Activated CD8-positive, alpha-beta memory T cell treated with anti-CD3 and anti-CD28 coated beads for 24 hours (primary cell): Measurements from ENCODE around the gene WDR48.

ENCODE experiments used
- DNase-seq: peaks from one replicate; pipeline ENCODE4 v3.0.0-alpha.2; 2020

The WDR48 gene

DNA sequence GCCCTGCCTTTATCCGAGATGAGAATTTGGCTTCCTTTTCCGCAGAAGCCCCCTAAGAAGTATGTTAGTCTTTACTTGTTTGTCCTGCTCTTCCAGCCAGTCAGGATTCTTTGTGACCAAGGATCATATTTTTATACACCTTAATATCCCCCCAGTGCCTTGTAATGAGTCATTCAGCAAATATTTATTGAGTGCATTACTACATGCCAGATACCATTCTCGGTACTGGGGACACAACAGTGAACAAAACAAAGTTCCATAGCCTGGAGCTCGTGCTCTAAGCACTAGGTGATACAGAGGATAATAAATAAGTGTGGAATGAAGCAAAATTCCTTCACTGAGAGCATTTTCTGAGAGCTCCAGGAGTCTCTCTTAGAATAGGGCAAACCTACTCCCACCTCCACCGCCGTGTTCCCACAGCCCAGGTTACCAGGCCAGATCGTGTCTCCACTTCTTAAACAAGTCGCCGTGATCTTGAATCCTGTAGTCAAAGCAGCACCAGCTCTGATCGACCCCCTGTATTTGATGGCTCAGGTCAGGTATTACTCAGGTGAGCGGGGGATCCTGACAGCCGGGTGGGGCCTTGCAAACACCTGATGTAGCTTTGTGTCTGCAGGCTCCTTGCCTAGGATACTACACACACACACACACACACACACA, 74.2 kb downstream of the WDR48 start:
- no peak for DNase-seq

DNA sequence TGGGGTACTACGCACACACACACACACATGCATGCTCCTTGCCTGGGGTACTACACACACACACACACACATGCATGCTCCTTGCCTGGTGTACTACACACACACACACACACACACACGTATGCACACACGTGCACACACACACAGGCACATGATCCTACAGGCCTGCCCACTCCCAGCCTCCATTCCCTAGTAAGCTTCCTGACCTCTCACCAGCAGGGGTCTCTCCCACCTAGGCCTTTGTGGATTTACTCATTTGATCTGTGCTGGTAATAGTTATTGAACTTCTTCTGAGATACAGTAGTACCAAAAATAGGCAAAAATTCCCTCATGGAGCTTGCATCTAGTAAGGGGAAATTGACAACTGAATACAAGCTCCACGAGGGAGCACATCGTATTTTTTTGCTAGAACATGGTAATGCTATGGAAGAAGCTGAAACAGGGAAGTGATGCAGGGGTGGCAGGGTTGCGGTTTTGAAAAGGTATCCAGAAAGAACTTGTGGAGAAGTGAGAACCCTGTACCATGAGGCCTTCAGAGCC, 74.8 kb downstream of the WDR48 start:
- DNase-seq = no peak

DNA sequence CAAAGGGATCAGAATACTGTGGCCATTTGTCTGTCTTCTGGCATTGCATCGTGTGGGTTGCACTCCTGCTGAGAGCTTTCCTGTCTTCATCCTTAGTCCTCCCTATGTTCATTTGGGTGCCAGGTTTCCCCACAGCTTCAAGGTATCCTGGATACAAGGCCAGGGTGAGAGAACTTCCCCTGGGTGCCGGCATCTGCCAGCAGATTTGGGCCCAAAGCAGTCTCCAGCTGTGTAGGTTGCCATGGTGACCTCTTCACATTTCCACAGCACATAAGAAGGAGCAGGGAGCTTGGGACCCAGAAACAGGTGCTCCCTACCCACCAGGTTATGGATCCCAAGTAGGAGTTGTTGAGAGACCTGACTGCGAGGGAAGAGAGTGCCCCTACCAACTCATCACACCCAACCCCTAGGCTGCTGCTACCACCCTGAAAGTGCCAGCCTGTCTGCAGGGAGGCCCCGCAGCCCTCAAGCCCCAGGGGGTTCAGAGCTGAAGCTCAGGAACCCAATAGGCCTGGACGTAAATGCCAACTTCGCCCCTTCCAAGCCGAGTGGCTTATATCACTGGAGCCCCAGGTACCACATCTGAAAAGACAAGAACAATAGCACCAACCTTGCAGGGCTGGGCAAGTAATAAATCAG, 75.6 kb downstream of the WDR48 start:
- DNase-seq = no peak

DNA sequence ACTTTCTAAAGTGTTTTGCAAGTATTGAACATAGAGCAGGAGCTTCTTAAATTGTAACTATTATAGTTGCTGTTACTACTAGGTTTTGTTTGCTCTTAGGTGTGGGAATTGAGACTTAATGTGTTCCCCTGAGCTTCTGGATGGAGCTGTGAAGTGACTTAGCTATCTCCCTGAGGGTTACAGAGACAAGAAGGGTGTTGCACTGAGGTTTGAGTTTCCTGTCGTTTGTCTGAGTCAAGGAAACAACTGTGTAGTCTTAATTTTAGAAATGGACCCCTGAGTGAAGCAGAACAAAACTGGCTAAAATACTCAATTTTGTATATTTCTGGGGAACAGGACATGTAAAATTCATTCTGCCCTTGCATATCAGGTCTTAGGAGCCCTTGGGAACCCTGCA, 76.1 kb downstream of the WDR48 start:
- DNase-seq = no peak

DNA sequence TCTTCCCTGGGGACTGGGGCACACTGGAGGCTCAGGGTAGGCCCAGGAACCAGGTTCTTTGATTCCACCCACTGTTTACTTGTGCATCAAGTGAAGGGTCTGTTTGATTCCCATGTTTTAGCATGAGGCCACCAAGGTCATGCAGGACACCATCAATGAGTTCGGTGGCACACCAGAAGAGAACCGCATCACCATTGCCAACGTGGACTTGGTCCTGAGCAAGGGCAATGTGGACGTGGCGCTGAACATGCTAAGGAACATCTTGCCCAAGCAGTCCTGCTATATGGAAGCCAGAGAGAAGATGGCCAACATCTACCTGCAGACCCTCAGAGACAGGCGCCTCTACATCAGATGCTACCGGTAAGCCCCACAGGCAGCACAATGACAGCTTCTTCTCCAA, 77.1 kb downstream of the WDR48 start:
- DNase-seq = no peak

DNA sequence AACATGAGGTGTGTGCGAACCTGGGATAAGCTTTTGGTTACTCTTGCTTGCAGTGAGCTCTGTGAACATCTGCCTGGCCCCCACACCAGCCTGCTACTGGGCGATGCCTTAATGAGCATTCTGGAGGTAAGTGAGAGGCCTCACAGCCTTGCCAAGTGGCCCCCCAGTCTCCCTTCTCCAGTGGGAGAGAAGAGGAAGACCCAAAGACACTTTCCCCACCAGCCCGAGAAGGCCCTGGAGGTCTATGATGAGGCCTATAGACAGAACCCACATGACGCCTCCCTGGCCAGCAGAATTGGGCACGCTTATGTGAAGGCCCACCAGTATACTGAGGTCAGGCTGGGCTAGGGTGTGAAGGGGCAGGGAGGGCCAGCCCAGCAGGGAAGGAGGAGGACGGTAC, 78.2 kb downstream of the WDR48 start:
- DNase-seq = no peak

DNA sequence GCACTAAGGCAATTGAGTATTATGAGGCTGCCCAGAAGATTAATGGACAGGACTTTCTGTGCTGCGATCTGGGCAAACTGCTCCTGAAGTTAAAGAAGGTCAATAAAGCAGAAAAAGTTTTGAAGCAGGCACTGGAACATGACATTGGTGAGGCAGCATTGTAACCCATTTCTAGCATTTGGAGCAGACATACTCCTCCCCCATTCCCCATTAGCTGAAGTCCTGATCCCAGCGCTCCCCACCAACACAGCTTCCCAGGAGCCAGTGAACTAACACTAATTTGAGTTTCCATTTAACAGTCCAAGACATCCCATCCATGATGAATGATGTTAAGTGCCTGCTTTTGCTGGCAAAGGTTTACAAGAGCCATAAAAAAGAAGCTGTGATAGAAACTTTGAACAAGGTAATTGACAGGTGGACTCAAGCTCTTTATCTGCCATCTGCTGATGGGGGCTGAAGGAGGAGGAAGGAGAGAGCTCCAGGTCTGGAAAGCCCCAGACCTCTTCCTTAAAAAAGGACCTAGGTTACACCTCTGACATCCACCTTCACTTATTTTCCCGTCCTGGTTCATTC, 79.0 kb downstream of the WDR48 start:
- no peak for DNase-seq

DNA sequence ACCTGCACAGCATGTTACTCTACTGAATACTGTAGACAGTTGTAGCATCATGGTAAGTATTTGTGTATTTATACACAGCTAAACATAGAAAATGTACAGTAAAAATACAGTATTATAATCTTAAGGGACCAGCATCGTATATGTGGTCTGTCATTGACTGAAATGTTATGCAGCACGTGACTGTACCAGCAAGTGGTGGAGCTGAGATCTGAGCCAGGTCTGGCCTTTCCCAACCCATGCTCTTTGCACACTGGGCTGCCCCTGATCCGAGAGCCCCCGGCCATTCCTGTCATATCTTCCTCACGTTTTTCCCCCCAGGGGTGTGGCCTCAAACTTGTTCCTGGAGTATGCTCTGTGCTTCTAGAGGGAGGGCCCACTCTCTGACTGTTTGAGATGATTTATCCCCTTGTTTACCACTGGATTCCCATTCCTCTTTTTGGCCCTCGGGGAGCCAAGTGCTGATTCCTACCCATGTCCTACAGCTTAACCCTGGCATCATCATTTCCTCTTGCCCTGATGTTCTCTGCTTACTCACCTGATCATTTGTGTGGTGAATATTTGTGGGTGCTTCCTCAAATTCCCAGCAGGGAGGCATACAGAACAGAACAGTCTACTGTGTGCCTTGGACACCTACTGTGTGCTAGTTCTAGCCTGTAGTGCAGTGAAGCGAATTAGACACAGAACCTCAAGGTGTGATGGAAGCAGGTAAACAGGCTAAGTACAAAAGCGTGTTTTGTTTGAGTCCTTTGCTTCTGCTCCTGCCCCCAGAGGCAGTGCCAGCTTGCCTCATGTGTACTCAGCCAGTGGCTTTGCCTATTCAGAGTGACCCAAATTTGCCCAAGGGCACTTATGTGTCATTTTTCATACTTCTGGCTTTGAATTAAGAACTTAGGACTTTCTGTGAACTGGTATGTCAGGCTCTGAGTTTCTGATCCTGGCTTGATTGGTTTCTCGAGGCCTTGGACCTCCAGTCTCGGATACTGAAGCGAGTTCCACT, 80.6 kb downstream of the WDR48 start:
- DNase-seq = no peak

DNA sequence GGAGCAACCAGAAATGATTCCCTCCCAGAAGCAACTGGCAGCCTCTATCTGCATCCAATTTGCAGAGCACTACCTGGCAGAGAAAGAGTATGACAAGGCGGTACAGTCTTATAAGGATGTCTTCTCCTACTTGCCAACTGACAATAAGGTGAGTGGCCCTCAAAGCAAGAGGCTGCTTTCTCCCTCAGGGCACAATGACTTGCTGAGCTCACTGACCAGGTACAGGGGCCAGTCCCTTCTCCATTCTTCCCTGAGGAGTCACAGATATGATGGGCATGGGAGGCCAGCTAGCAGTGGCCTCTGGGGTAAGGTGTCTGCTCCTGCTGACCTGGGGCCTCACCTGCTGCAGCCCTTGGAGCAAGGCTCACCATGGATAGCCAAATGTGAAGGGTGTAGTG, 81.3 kb downstream of the WDR48 start:
- no peak for DNase-seq

DNA sequence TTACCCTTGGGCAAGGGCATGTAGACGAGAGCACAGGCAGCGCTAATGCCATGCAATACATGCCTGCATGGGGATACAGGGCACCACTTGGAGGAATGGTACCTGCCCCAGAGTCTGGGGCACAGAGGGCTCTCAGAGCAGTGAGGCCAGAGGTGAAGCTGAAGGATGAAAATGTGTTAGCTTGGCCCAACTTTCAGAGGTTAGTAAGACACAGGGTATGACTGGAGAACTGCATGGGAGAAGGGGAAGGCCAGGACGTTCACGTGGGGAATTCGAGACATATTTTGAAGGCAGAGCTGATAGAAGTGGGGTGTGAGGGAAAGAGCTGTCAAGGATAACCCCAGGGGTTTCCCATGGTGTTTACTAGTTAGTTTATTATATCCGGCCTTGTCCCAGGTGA, 82.0 kb downstream of the WDR48 start:
- no peak for DNase-seq

DNA sequence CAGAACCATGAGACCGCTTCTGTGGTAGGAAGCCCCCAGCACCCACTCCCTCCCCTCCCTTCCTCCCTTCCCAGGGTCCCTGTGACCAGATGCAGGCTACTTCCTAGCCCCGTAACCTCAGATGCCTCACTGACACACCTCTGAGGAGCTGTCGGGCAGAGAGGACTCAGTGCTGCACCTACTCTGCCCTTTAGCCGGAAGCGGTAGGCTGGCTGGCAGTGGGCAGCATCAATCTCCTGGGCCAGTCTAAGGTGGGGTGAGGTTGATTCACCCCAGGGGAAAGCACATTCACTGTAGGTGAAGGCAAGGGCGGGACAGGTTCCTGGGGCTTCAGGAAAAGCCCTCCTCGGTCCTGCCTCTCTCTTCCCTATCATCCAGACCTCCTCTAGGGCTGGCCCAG, 82.5 kb downstream of the WDR48 start:
- no peak for DNase-seq

DNA sequence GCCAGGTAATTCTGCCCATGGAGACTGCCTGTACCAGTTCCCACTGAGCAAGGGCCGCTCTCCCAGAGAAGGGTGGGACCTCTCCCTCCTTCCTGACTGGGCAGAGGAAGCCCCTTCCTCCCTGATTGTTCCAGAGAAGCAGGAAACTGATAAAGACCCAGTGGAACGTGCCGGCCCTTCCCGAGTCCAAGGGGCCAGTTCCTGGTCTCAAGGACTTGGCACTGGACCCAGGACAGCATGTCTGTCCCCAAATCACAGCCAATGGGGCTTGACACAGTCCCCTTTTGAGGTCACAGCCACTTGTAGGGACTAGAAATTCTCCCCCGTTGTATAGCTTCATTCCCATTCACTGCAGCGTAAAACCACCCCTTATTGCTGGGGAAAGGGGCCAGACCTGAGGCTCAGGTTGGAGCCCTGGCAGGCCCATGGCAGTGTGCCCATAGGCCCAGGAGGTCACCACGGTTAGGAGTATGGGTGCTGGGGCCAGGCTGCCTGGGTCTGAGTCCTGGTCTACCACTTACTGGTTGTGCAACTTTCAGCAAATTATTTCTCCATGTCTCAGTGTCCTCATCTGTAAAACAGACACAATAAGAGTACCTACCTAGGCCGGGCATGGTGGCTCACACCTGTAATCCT, 83.5 kb downstream of the WDR48 start:
- no peak for DNase-seq

DNA sequence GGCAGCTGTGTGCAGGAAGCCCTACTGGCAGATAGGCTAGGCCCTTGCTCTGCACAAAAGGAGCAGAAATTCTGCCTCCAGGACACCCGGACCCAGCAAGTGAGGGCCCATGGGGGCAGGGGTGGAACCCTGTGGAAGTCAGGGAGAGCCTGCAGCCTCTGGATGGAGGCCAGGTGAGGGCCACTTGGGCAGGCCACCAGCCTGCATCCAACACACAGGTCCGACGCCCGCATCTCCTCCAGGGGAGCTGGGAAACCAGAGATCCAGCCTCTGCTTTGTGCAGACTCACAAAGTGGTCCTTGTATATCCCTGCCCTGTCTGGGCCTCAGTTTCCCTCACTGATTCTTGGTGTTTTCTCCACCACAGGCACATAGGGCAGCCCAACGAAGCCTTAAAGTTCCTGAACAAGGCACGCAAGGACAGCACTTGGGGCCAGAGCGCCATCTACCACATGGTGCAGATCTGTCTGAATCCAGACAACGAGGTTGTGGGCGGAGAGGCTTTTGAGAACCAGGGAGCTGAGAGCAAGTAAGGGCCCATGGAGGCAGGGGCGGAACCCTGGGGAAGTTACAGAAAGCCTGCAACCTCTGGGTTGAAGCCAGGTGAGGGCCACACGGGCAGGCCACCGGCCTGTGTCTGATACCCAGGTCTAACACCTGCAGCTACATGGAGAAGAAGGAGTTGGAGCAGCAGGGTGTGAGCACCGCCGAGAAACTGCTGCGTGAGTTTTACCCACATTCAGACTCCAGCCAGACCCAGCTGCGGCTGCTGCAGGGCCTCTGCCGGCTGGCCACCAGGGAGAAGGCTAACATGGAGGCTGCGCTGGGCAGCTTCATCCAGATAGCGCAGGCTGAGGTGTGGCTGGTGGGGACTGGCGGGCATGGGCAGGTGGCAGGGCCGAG, 85.0 kb downstream of the WDR48 start:
- no peak for DNase-seq

DNA sequence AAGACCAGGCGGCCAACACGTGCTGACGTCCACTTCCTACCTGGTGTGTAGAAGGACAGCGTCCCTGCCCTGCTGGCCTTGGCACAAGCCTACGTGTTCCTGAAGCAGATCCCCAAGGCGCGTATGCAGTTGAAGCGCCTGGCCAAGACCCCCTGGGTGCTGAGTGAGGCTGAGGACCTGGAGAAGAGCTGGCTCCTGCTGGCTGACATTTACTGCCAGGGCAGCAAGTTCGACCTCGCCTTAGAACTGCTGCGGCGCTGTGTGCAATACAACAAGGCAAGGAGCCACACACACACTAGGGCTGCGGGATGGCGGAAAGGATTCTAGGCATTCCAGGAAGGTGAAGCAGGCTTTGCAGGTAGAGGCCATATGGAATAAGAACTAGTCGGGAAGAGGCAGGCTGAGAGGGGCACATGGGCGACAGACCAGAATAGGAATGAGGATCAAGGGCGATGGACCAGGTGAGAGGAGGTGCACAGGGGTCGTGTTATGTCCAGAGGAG, 85.7 kb downstream of the WDR48 start:
- no peak for DNase-seq

DNA sequence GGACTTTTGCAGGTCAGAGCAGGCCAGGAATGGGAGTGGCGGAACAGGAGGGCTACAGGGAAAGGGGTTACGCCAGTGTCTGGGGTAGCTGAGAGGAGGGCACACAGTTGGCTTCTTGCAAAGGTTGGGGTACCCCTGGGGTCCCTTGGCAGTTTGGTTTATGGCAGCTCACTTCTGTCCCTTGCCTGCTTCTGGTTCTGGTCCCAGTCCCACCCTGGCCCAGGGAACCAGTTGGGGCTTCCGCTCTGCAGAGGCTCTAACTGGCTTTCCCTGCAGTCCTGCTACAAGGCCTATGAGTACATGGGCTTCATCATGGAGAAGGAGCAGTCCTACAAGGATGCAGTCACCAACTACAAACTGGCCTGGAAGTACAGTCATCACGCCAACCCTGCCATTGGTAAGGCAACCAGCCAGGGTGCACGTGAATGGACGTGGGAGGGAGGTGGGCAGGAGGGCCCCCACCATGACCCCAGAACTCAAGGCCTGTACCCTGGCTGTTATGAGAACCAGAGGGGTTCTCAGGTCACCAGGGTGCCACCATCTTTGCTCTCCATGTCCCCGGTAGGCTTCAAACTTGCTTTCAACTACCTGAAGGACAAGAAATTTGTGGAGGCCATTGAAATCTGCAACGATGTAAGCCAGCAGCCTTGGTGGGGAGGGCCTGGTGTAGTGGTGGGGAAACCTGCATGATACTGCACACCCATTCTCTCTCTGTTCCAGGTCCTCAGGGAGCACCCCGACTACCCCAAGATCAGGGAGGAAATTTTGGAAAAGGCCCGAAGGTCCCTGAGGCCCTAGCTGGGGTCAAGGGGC, 86.4 kb downstream of the WDR48 start:
- DNase-seq = no peak

DNA sequence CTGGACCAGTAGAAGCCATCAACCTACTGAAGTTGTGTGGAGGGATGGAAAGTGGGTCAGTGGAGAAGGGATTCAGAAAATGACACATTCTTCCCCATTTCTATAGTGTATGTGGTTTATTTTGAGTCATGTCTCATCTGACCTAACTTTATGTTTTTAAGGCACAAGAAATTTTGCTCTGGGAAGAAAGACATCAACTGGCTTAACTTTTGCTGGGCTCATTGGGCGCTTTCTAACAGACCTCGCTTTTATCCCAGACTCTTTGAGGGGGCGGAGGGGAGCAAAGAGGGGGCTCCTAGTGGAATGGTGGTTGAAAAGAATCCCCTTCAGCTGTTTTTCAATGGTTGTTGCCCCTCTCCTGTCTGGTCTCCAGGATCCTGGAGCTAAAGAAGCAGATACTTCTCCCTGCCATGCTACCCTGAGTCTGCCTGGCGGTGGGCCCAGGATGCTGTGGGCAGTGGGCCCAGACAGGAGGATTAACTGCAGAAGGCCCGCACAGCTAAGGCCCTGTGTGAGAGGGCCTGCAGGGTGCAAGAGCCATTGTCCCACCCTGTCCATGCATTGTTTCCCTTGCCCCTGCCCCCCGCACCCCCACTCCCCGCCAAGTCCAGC, 87.1 kb downstream of the WDR48 start:
- no peak for DNase-seq

DNA sequence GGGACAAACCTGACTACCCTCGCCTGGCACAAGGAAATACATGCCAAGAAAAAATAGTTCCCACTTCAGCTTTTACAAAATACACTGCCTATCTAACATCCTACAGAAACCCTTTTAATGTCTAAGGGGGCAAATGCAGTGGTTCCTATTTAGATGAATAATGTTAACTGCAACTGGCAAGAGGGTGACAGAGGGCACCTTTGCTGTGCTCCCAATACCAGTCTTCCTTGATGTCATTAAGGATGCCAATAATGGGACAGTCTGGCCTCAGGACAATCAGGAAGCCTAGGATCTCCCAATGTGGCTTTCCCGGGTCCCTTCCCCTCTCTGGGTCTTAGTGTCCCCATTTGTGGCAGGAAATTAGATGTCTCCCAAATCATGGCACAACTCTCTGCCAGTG, 87.6 kb downstream of the WDR48 start:
- no peak for DNase-seq

DNA sequence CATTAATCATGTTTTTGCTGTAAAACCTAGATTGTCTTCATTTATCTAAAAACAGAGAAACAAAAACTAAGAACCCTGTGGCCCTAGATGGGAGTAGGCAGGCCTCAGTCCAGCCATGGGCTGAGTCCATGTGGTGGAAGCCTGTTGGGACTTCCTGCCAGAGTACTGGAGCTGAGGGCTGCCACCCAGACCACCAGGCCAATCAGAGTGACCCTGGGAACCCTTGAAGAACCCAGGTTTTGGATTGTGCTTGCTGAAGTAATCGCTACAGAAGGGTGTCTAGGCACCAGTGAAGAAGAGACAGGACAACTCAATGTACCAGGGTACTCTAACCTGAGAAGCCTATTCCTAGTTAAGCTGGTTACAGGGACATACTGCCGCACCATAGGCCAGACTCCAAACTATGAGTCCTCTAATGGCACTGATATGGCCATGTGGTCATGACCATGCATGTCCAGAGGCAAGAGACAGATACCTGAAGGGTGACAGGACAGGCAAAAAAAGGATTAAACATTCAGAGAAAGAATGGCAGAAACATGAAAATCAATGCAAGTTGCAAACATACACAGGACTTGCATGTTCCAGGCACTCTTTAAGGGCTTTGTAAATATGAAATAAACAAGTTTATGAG, 88.6 kb downstream of the WDR48 start:
- peak; percentile 56 for DNase-seq

DNA sequence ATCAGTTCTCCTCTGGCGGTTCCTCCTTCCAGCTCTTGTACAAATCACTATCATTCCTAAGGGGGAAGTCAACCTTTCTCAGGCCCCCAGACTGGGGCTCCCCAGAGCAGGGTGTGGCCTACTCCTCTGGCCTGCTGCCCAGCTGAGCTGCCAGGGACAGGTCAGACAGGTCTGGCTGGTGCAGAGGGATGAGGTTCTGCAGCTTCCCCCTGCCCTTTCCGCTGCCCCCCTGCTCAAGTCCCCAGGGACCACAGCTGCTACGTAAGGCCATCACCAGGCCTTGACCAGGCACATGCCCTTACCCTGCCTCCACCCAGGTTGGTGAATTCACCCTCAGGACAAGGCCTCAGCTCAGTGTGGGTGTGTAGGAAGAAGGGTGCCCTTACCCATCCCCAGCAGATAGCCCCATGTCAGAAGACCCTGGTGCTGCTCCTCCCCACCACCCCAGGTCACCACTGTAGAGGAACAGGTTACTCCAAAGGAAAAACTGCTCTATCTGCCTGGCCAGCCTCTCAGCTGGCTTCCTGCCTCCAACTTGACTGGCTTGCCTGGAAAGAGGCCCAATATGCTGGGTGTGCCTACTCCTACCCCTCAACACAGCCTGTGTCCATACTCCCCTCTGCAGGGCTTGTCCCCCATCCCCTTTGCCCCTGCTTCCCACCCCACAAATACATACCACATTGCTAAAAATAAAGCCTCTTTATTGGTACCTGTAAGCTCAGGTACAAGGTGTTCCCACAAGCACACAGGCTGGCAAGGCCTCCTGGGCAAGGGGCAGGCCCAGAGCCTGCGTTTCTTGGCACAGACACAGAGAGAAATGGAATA, 89.6 kb downstream of the WDR48 start:
- peak; percentile 52 for DNase-seq
